ENCODE results near the gene CACNG5. TPM values are rescaled to one million over a fixed set of nuclear protein-coding genes. Genes with fewer than 3 reads are reported as not detected.

CACNG5 gene
- total and polyA plus RNA-seq, 11 donors: not detected

- Histone ChIP-seq H3K4me1 (no peaks in the 10 kb centered on the region), H3K27me3 (peaks cover 0 to 22% (median 4%) of the 10 kb centered on the region in 9 donors), H3K4me3 (no peak overlapping the region), H3K36me3 (no peaks in the 10 kb centered on the region), H3K9me3 (no peaks in the 10 kb centered on the region), H3K27ac (no peak overlapping the region)
- ATAC-seq: no peak
- intact Hi-C loops (cut with DNase I): no loop called here
- DNase-seq: no peak
- TF ChIP-seq POLR2A (IDR thresholded peaks at IDR 0.05) (no peak), CTCF (IDR thresholded peaks at IDR 0.05) (no peak)
- 76 to 84% (median 81%) methylated on average over 5 of the region's 5 CpGs for WGBS, 4 donors
Observed at GRCh38 chr17:66928949-66929348, 94.0 kb downstream of the CACNG5 start.

GRCh38 chr17:66929591-66929990 is 94.7 kb downstream of the CACNG5 start:
- no peak overlapping the region for H3K4me3 ChIP-seq
- H3K27me3 ChIP-seq: peaks cover 0 to 20% (median 4%) of the 10 kb centered on the region in 9 donors
- ATAC-seq: no peak
- WGBS, 4 donors: 8 to 38% (median 23%) methylated on average over 1 of the region's 1 CpG
- no peak for TF ChIP-seq CTCF (IDR thresholded peaks at IDR 0.05)
- TF ChIP-seq POLR2A (IDR thresholded peaks at IDR 0.05): no peak
- no peaks in the 10 kb centered on the region for H3K4me1 ChIP-seq
- no peak for DNase-seq
- no peaks in the 10 kb centered on the region for H3K36me3 ChIP-seq
- intact Hi-C loops (cut with DNase I): no loop called here
- no peaks in the 10 kb centered on the region for H3K9me3 ChIP-seq
- H3K27ac ChIP-seq: no peak overlapping the region

- Histone ChIP-seq H3K27me3 (peaks cover 0 to 16% (median 4%) of the 10 kb centered on the region in 9 donors), H3K27ac (no peak overlapping the region), H3K36me3 (no peaks in the 10 kb centered on the region), H3K4me3 (no peak overlapping the region), H3K4me1 (no peaks in the 10 kb centered on the region), H3K9me3 (no peaks in the 10 kb centered on the region)
- intact Hi-C loops (cut with DNase I): no loop called here
- DNase-seq (no peak), ATAC-seq (peak in 1 of 4 donors; percentile 42)
- 50 to 62% (median 54%) methylated on average over 3 of the region's 3 CpGs for WGBS, 4 donors
- TF ChIP-seq CTCF (IDR thresholded peaks at IDR 0.05): no peak
Observed at GRCh38 chr17:66930933-66931332, 96.0 kb downstream of the CACNG5 start.

- no peaks in the 10 kb centered on the region for H3K4me1 ChIP-seq
- ATAC-seq (no peak), DNase-seq (no peak)
- H3K27ac ChIP-seq: no peak overlapping the region
- TF ChIP-seq POLR2A (IDR thresholded peaks at IDR 0.05) (no peak), CTCF (IDR thresholded peaks at IDR 0.05) (no peak)
- intact Hi-C loops (cut with DNase I): no loop called here
- H3K4me3 ChIP-seq: no peak overlapping the region
- peaks cover 0 to 2% (median 0%) of the 10 kb centered on the region in 12 donors for H3K9me3 ChIP-seq
- H3K27me3 ChIP-seq: peaks cover 0 to 14% (median 0%) of the 10 kb centered on the region in 9 donors
- WGBS, 4 donors: 63 to 70% (median 68%) methylated on average over 2 of the region's 2 CpGs
- H3K36me3 ChIP-seq: no peaks in the 10 kb centered on the region
Observed at GRCh38 chr17:66932311-66932710, 97.4 kb downstream of the CACNG5 start.

Data from heart left ventricle (tissue), 16 donors.